Left ventricle myocardium inferior (tissue), 1 donor: ENCODE results near the gene HDAC8. TPM values are rescaled to one million over a fixed set of nuclear protein-coding genes. Genes with fewer than 3 reads are reported as not detected.
A peak's percentile ranks its signal among the peaks of the same experiment; 100 is the strongest.

Experiments
- DNase-seq: peaks from one replicate; pipeline ENCODE4 v3.0.0-alpha.2; 2020
- H3K27ac ChIP-seq: fragments of 200-600 bp; replicated peaks from 2 replicates; pipeline ENCODE4 v1.8.0; 2021
- H3K27me3 ChIP-seq: fragments of 200-600 bp; 2 replicates; pipeline ENCODE4 v1.8.0; 2021; ENCODE audit warnings: low read depth
- H3K36me3 ChIP-seq: fragments of 200-600 bp; 2 replicates; pipeline ENCODE4 v1.8.0; 2021
- H3K4me1 ChIP-seq: fragments of 200-600 bp; 2 replicates; pipeline ENCODE4 v1.8.0; 2021
- H3K4me3 ChIP-seq: fragments of 200-600 bp; 2 replicates; pipeline ENCODE4 v1.8.0; 2021; ENCODE audit warnings: mild to moderate bottlenecking, moderate library complexity
- H3K9me3 ChIP-seq: fragments of 200-600 bp; replicated peaks from 2 replicates; pipeline ENCODE4 v1.8.0; 2021
- intact Hi-C: fragments of 100-400 bp; cut with micrococcal nuclease; formaldehyde crosslinking; loops from one replicate; pipeline ENCODE4 v1.11.0; 2022
- long read RNA-seq: library from polyadenylated mRNA; unstranded; transcript quantifications from one replicate; pipeline ENCODE4 v2.0.0, GENCODE V29; 2021
- total RNA-seq: library from RNA; stranded (reverse); fragmentation: NEBNext Ultra II Directional; extraction: Animal tissue kit (Norgen Biotek cat#: 25700); gene quantifications from one replicate; pipeline ENCODE4 v1.2.1, GENCODE V29; 2021
- TF ChIP-seq, protein P1 (sequence below): fragments of 200-600 bp; IDR thresholded peaks from 2 replicates; pipeline ENCODE4 v1.8.0; 2021; ENCODE audit warnings: antibody characterized with exemption, mild to moderate bottlenecking, borderline replicate concordance
- donor health status: DM: no; HTN: yes; CAD: no; lungs with severe emphysema.

The HDAC8 gene
- total RNA-seq: 19.3 TPM
- long read RNA-seq, transcript HDAC8-207 (11 exons, 2,110 nt): major isoform, 9 of 17 reads
- long read RNA-seq, partial matches to known transcripts: 0 of 17 reads
- long read RNA-seq, other reads (novel, unspliced or antisense): 2 of 17 reads

DNA sequence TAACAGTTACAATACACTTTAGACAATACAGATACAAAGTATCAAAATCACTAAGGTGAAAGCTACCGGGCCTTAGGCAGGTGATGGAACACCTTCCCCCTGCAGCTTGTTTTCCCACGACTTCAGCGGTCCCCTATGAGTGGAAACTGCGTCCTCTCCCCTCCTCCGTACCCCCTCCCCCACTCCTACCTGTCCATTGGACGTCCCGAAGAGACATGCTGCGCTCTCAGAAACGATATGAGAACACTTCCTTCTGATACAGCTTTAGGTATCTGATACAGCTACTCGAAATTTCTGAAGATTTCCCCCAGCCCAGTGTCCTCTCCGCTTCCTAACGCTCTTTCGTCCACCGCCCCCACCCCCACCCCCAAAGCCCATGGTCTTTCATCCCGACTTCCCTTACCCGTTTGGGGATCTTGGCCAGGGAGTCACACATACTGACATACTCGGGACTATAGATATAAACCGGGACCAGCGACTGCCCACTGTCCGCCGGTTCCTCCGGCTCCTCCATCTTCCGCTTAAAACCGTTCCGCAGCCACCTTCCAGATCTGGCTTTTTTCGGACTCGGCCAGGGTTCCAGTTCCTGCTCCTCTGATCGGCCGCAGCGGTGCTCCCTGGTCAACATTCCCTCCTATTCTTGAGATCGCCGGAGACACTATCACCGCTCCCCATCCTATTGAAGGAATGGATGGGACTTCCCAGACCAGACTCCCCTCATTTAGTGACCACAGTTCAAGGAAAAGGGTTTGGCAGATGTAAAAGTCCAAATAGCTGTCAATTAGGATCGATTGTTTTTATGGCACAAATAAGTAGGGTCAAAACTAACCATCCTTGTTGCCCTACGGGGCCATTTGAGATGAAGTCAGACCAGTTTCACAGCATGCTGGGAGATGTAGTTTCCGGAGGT is at the start of gene HDAC8:
TSS of gene HDAC8 (minus strand) at position 596 of the 910 bp plus-strand sequence. CDS start at position 514, 82 bp downstream.
- Histone ChIP-seq H3K27ac (peak within 1 kb of the TSS; percentile 85), H3K9me3 (no peaks in the 10 kb centered on the region), H3K4me3 (peak within 1 kb of the TSS; percentile 73), H3K27me3 (no peaks in the 10 kb centered on the region), H3K4me1 (peaks cover 7% of the 10 kb centered on the region), H3K36me3 (peaks cover 6% of the 10 kb centered on the region)
- peak; percentile 63 for DNase-seq
- TF ChIP-seq, protein P1, sequence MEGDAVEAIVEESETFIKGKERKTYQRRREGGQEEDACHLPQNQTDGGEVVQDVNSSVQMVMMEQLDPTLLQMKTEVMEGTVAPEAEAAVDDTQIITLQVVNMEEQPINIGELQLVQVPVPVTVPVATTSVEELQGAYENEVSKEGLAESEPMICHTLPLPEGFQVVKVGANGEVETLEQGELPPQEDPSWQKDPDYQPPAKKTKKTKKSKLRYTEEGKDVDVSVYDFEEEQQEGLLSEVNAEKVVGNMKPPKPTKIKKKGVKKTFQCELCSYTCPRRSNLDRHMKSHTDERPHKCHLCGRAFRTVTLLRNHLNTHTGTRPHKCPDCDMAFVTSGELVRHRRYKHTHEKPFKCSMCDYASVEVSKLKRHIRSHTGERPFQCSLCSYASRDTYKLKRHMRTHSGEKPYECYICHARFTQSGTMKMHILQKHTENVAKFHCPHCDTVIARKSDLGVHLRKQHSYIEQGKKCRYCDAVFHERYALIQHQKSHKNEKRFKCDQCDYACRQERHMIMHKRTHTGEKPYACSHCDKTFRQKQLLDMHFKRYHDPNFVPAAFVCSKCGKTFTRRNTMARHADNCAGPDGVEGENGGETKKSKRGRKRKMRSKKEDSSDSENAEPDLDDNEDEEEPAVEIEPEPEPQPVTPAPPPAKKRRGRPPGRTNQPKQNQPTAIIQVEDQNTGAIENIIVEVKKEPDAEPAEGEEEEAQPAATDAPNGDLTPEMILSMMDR: no peak
- intact Hi-C loops: no loop called here

DNA sequence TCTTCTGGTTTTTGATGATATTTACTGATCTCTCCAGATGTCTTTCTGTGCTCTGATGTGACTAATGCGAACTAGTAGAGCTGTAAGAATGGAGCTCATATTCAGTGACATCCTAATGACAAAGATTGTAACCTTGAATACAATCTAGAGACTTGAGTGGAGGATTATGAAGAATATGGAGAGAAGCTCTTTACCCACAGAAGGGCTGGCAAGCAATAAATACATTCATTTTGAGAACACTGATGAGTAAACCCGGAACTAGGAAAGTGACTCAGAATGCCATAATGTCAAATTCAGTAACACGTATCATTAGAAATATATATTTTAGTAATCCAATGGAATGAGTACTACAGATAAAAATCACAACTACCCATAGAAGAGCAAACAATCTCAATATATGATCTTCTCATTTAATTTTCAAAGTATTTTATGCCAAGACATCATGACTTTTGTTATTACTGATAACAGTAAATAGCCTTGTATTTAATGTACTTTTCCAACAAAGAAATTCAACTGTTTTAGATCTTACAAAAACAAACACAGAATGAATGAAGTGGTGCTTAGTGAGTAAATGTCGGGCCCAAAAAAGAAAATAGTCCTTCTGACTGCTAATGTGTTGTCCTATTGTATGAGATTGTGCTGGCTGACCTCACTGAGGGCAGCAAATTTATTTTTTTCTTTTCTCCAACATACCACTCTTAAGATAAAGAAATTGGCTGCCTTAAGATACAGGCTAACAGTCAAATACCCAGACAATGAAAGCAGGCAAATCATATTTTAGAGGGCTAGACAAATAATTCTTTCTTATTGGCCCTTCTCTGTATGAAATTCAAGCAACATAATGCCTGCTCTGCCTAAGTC is 49.2 kb upstream of the HDAC8 start:
- intact Hi-C loops: no loop called here
- Histone ChIP-seq H3K36me3 (no peaks in the 10 kb centered on the region), H3K27ac (no peak overlapping the region), H3K4me3 (no peak overlapping the region), H3K9me3 (no peaks in the 10 kb centered on the region), H3K27me3 (no peaks in the 10 kb centered on the region), H3K4me1 (no peaks in the 10 kb centered on the region)
- no peak for DNase-seq
- TF ChIP-seq, protein P1: no peak

DNA sequence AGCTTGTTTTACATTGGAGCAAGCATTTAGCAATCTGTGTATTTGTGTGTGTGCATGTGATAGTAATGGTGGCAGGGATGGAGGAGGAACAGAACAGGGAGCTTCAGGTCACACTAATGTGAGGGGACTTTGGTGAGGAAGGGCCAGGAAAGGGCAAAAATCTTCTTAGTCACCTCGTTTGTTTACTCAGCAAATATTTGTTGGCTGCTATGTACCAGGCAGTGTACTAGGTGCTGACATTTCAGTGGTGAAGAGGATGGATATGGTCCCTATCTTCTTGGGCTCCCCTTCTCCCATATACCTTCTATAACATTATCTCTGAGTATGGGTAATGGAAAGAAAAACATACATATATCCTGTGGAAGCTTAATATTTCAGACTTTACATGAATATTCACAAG is 48.5 kb upstream of the HDAC8 start:
- intact Hi-C loops: no loop called here
- no peaks in the 10 kb centered on the region for H3K27me3 ChIP-seq
- no peaks in the 10 kb centered on the region for H3K4me1 ChIP-seq
- peak overlapping the region; percentile 50 for H3K27ac ChIP-seq
- H3K9me3 ChIP-seq: no peaks in the 10 kb centered on the region
- DNase-seq: no peak
- H3K4me3 ChIP-seq: no peak overlapping the region
- TF ChIP-seq, protein P1: no peak
- H3K36me3 ChIP-seq: no peaks in the 10 kb centered on the region

DNA sequence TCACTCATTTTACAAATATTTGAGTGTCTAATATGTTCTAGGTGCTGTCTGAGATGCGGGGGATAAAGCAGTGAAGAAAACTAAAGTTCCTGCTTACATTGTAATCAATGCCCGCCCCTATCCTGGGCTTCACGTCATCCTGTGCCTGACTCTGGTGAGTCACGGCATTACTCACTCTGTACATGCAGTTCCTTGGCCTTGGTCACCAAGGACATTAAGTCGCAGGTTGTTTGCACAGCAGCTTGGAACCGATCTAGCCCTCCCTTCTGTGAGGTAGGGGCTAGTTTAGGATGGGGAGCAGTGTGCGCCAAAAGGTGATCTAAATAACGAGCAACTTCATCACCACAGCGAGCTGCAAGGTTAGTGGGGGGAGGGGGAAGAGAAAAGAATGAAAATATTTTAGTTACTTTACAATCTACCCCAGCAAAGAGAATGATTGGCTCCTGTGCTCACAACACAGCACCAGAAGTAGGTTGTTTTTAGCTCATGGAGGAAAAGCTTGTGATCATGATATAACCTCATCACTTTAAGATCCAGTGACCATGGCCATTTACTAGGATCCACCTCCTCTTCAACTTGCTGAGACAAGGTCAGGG is 48.0 kb upstream of the HDAC8 start:
- no peaks in the 10 kb centered on the region for H3K4me1 ChIP-seq
- no peak overlapping the region for H3K4me3 ChIP-seq
- no peaks in the 10 kb centered on the region for H3K27me3 ChIP-seq
- no peaks in the 10 kb centered on the region for H3K9me3 ChIP-seq
- DNase-seq: peak; percentile 14
- H3K27ac ChIP-seq: peak overlapping the region; percentile 57
- TF ChIP-seq, protein P1: no peak
- no peaks in the 10 kb centered on the region for H3K36me3 ChIP-seq
- intact Hi-C loops: no loop called here

DNA sequence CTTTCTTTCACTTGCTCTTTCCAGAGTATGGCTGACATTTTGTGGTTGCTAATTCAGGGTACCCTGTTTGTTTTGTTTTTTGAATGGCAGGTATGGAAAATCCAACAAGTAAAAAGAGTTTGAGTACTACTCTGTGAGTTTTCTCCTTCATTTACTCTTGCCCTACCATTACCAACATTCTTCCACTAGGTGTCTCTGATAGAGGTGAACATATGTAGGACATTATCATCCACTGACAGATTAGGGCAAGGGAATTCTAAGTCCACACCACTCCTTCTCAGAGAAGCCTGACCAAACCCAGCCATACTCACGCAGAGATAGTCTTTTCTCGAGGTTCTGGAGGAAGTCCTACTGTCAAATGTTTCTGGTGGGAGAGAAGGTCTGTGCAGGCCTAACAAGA is 36.7 kb upstream of the HDAC8 start:
- no peak for DNase-seq
- Histone ChIP-seq H3K9me3 (no peaks in the 10 kb centered on the region), H3K36me3 (peaks cover 3% of the 10 kb centered on the region), H3K4me3 (no peak overlapping the region), H3K4me1 (no peaks in the 10 kb centered on the region), H3K27me3 (no peaks in the 10 kb centered on the region), H3K27ac (no peak overlapping the region)
- intact Hi-C loops: no loop called here
- TF ChIP-seq, protein P1: peak; percentile 39
